NB4 (cell line): ENCODE measurements around the gene OLIG2.

Source experiments
- DNase-seq: peaks from one replicate; pipeline ENCODE4 v3.0.0; 2010; ENCODE audit warnings: low read depth
- H3K4me3 ChIP-seq: one replicate; pipeline ENCODE4 v1.5.1; 2011; ENCODE audit warnings: mild to moderate bottlenecking, low read depth, low read length, moderate library complexity
- CTCF ChIP-seq: IDR thresholded peaks from one replicate; pipeline ENCODE4 v1.5.1; 2012; ENCODE audit warnings: low read depth, low read length
- MAX ChIP-seq: IDR thresholded peaks from 2 replicates; pipeline ENCODE4 v1.6.1; 2011; ENCODE audit warnings: low read depth, low read length
- MYC ChIP-seq: IDR thresholded peaks from 2 replicates; pipeline ENCODE4 v1.6.1; 2011; ENCODE audit warnings: low read depth, low read length
- POLR2A ChIP-seq: IDR thresholded peaks from 2 replicates; pipeline ENCODE4 v1.6.1; 2011; ENCODE audit warnings: mild to moderate bottlenecking; ENCODE audit not compliant: insufficient read length; ENCODE audit errors: extremely low read depth

Gene OLIG2

GRCh38 chr21:33008333-33009051 is 17.2 kb upstream of the OLIG2 start:
- DNase-seq: no peak
- no peak for TF ChIP-seq CTCF
- no peak for TF ChIP-seq MAX
- 0 out of 2 replicates have a peak, but pooled peaks have one; percentile 8 for TF ChIP-seq MYC
- no peak overlapping the region for H3K4me3 ChIP-seq

- no peak for DNase-seq
- TF ChIP-seq MAX: no peak
- TF ChIP-seq POLR2A: no peak
- TF ChIP-seq CTCF: no peak
- no peak for TF ChIP-seq MYC
- H3K4me3 ChIP-seq: no peak overlapping the region
Measured at GRCh38 chr21:33010931-33011330, 14.8 kb upstream of the OLIG2 start.

- no peak for DNase-seq
- no peak for TF ChIP-seq POLR2A
- TF ChIP-seq CTCF: no peak
- TF ChIP-seq MAX: no peak
- no peak for TF ChIP-seq MYC
- no peak overlapping the region for H3K4me3 ChIP-seq
Measured at GRCh38 chr21:33011462-33011861, 14.3 kb upstream of the OLIG2 start.

GRCh38 chr21:33013626-33014025 is 12.1 kb upstream of the OLIG2 start:
- no peak overlapping the region for H3K4me3 ChIP-seq
- TF ChIP-seq CTCF: no peak
- no peak for TF ChIP-seq POLR2A
- no peak for TF ChIP-seq MAX
- no peak for TF ChIP-seq MYC
- DNase-seq: no peak

- DNase-seq: no peak
- TF ChIP-seq CTCF (no peak), POLR2A (no peak), MYC (no peak), MAX (no peak)
- no peak overlapping the region for H3K4me3 ChIP-seq
Measured at GRCh38 chr21:33014331-33014730, 11.4 kb upstream of the OLIG2 start.

GRCh38 chr21:33015096-33015495 is 10.6 kb upstream of the OLIG2 start:
- no peak for DNase-seq
- no peak overlapping the region for H3K4me3 ChIP-seq
- no peak for TF ChIP-seq CTCF
- TF ChIP-seq MYC: no peak
- TF ChIP-seq POLR2A: no peak
- no peak for TF ChIP-seq MAX
